TTC549 (cell line): ENCODE data around the gene HEYL.
"Not testable (repeated sequence)": the region's sequence is repeated elsewhere in the genome, so short reads cannot be mapped to it uniquely, and the experiment has no call there.

Source experiments
- FAIRE-seq: peaks from 2 replicates; lab custom pipeline; 2012; peaks lifted over from hg19 to GRCh38; lab: Jason Lieb, UNC

Gene HEYL

GRCh38 chr1:39601667-39602255 is 37.7 kb downstream of the HEYL start:
- not testable (repeated sequence) for FAIRE-seq

DNA sequence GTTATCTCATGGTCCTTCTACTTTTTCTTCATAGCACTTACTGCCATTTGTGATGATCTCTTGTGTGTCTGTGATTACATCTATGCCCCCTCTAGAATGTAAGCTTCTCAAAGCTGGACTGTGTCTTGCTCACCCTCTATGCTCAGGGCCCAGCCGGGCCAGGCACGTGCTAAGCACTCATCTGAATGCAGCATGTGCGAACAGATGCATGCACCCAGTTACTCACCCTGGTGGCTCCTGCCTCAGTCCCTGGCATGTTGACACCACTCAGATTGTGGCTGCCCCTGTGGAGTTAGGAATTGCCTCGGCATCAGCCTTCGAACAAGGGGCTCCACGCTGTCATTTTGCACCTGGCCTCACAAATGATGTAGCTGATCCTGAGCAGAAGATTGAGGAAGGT is 43.3 kb downstream of the HEYL start:
- no peak for FAIRE-seq

GRCh38 chr1:39593386-39593785 is 46.1 kb downstream of the HEYL start:
- no peak for FAIRE-seq

GRCh38 chr1:39592069-39592468 is 47.4 kb downstream of the HEYL start:
- no peak for FAIRE-seq

DNA sequence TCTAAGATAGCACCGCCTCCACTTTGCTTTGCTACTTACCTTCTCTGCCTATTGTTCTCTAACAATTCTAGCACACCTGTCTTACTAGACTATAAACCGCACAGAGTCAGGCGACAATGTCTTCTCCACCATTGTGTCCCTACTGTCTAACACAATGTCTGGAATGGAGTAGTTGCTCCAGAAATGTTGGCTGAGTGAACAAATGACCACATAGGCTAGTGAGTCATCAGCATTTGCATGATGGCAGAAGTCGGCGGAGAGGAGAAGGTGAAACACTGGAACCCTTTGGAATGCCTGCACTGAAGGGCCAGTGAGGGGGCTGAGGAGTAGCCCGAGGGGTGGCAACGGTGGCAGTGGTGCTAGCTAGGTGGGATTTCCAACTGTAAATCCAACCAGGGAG is 48.9 kb downstream of the HEYL start:
- no peak for FAIRE-seq

DNA sequence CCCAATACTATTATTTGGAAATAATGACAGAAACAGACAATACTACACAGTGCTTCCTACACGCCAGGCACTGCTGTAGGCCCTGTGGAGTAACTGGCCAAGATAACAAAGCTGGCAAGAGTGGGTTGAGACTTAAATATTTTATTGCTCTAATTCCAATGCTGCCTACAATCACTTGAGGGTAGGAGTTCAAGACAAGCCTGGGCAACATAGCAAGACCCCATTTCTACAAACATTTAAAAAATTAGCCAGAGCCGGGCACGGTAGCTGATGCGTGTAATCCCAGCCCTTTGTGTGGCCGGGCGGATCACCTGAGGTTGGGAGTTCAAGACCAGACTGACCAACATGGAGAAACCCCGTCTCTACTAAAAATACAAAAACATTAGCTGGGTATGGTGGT is 53.5 kb downstream of the HEYL start:
- no peak for FAIRE-seq

DNA sequence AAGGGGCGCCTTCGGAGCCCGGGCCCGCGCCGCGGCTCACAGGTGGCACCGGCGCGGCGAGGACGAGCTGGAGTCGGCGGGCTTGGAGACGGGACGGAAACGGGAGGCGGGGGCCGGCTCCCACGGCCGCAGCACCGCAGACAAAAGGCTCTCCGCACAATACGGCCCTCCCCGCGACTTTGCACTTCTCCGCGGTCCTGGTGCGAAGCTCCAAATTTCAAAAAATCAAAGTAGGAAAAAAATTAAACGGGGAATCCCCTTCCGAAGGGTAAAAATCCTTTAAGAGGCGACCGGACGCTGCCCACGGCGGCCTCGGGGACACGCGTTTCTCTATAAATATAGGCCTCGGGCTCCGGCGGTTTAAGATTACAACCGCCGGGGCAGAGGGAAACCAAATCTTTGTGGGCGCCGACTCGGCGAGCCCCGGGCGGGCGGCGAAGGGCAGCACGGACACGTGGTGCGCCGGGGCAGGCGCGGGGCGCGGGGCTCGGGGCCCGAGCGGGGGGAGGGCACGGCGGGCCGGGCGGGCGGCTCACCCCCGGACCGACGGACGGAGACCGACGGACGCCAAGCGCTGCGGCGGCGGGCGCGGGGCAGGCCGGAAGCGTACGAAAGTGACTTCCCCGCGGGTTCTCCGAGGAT is 63.3 kb downstream of the HEYL start:
- no peak for FAIRE-seq

DNA sequence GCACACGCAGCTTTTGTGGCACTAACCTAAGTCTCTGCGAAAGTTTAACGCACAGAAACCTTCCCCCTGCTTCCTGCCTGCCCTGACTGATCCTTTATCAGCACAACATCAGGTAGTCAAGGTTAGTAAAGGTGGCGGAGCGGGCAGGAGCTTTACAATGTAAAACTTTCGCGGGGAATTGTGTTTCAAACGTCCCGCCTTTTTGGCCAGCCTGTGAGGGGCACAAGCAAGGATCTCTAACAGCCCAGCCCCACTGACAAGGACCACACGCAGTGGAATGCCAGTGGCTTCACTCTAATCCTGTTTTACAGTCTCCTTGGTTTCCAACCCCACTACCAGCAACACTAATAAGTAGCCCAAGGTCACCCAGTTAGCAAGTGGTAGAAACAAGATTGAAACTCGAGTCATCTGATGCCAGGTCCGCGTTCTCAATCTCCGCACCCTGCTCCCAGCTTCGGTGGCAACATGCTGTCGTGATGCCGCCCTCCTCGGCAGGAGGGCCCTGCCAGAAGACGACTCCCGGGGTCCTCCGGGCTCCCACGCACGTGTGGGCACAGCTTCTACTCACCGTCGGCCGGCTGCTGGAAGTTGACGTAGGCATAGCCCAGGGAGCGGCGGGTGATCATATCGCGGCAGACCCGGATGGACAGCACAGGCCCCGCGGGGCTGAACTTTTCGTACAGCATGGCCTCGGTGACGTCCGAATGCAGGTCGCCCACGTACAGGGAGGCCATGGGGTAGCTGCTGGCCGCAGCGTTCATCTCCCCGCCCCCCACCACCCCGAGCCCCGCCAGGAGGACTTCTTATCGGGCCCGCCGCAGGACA is 64.0 kb downstream of the HEYL start:
- FAIRE-seq, result no peak

GRCh38 chr1:39574646-39575045 is 64.8 kb downstream of the HEYL start:
- FAIRE-seq, result no peak
